Activated naive CD8-positive, alpha-beta T cell (primary cell): Measurements from ENCODE around the gene SPEG.

Experiments used
- H3K27ac Mint-ChIP-seq: one replicate; pipeline ENCODE4 v1.8.0; 2021; ENCODE audit warnings: mixed read lengths
- H3K27me3 Mint-ChIP-seq: one replicate; pipeline ENCODE4 v1.8.0; 2021; ENCODE audit warnings: mixed read lengths
- H3K36me3 Mint-ChIP-seq: one replicate; pipeline ENCODE4 v1.8.0; 2021; ENCODE audit warnings: mixed read lengths
- H3K4me1 Mint-ChIP-seq: one replicate; pipeline ENCODE4 v1.8.0; 2021; ENCODE audit warnings: low read depth, mixed read lengths
- H3K4me3 Mint-ChIP-seq: one replicate; pipeline ENCODE4 v1.8.0; 2021; ENCODE audit warnings: mild to moderate bottlenecking, mixed read lengths
- H3K9me3 Mint-ChIP-seq: one replicate; pipeline ENCODE4 v1.8.0; 2021; ENCODE audit warnings: low read depth, mixed read lengths

Gene SPEG

DNA sequence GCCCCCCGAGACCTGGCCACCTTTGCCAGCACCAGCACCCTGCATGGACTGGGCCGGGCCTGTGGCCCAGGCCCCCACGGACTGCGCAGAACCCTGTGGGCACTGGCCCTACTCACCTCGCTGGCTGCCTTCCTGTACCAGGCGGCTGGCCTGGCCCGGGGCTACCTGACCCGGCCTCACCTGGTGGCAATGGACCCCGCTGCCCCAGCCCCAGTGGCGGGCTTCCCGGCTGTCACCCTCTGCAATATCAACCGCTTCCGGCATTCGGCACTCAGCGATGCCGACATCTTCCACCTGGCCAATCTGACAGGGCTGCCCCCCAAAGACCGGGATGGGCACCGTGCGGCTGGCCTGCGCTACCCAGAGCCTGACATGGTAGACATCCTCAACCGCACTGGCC, 80.2 kb downstream of the SPEG start:
- Mint-ChIP-seq H3K27me3 (peaks cover 51% of the 10 kb centered on the region), H3K9me3 (no peaks in the 10 kb centered on the region), H3K4me1 (peaks cover 20% of the 10 kb centered on the region), H3K36me3 (no peaks in the 10 kb centered on the region), H3K4me3 (no peak overlapping the region), H3K27ac (no peak overlapping the region)

DNA sequence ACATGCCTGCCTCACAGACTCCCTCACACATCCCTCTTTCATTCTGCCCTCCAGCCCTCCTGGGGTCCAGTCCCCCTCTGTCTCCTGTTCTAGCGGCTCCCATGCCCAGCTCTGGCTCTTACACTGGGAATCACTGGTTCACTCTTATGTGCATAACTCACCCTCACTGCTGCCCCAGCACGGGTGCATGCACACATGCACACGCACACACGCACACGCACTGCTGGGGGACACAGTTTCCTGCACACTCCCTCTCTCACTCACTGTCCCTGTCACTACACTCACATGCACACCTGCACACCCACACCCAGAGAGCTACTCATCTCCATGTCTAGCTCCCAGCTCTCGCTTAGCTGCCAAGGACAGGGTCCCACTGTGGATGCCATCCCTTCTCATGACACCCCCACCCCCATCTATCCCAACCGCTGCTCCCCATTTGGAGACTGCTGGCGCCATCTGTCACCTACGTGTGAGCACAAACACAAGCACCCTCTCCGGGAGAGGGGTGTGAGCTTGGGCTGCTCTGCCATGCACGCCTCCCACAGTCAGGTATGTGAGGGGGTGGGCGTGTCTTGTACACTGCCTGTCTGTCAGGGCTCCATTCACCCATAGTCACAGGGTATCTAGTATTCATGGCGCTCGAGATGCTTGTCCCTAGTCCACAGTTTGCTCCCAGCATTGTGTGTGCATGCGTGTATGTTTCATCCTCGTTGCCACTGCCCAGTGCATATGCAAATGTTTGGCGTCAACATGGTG, 81.4 kb downstream of the SPEG start:
- H3K27ac Mint-ChIP-seq, result peak overlapping the region; percentile 14
- H3K27me3 Mint-ChIP-seq, result peaks cover 48% of the 10 kb centered on the region
- H3K4me1 Mint-ChIP-seq, result peaks cover 13% of the 10 kb centered on the region
- H3K36me3 Mint-ChIP-seq, result no peaks in the 10 kb centered on the region
- H3K9me3 Mint-ChIP-seq, result no peaks in the 10 kb centered on the region
- no peak overlapping the region for H3K4me3 Mint-ChIP-seq

DNA sequence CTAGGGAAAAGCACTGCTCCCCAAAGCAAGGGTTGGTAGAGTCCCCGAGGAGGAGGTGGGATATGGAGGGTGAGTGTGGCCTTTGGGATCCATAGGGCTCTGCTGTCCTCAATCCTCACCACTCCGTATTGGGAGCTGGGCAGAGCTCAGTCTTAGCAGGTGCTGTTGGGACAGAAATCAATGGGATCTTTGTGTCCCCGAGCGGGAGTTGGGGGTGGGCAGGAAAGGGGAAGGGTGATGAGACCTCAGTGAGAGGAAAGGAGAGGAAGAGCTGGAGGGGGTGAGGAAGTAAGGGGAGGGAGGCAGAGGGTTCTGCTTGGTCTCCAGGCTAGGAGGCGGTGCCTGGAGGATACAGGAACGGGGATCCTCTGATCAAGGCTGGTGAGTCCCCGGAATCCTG, 82.2 kb downstream of the SPEG start:
- peaks cover 53% of the 10 kb centered on the region for H3K27me3 Mint-ChIP-seq
- H3K27ac Mint-ChIP-seq, result no peak overlapping the region
- H3K36me3 Mint-ChIP-seq, result no peaks in the 10 kb centered on the region
- no peak overlapping the region for H3K4me3 Mint-ChIP-seq
- H3K9me3 Mint-ChIP-seq, result no peaks in the 10 kb centered on the region
- peaks cover 20% of the 10 kb centered on the region for H3K4me1 Mint-ChIP-seq

DNA sequence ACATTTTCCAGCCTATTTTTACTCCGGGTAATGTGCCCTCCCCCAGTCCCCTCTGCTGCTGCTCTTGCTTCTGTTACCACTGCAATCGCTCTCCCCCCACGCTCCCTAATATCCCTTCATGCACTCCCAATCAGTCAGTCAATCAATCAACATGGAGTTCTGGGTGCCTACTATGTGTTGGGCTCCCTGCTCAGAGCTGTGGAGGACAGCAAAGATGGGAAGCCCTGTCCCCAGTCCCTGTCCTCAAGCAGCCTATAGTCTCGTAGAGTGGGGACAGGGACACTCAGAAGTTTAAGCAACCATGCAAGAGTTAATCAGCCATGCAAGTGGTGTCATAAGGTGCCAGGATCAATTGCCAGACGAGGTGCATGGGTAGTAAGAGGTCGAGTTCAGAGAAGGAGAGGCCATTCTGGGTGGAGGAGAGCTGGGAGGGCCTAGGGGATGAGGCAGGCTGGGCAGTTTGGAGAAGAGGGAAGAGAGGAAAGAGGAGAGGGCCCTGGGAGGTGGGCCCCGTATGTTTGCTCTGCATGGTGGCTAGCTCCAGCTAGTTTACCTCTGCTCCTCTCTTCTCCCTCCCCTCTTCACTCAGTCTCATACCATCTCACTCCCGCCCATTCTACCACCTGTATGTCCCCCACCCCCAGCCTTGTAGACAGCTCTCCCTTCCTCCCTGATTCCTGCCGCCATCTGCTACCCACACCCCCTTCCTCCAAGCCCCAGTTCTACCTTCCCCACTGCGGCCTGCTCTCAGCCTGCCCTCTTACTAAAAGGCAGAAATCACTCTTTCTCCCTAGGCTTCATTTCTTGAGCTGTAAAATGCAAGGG, 83.5 kb downstream of the SPEG start:
- H3K36me3 Mint-ChIP-seq, result no peaks in the 10 kb centered on the region
- no peaks in the 10 kb centered on the region for H3K9me3 Mint-ChIP-seq
- no peak overlapping the region for H3K27ac Mint-ChIP-seq
- H3K4me1 Mint-ChIP-seq, result peaks cover 22% of the 10 kb centered on the region
- no peak overlapping the region for H3K4me3 Mint-ChIP-seq
- H3K27me3 Mint-ChIP-seq, result peaks cover 50% of the 10 kb centered on the region

DNA sequence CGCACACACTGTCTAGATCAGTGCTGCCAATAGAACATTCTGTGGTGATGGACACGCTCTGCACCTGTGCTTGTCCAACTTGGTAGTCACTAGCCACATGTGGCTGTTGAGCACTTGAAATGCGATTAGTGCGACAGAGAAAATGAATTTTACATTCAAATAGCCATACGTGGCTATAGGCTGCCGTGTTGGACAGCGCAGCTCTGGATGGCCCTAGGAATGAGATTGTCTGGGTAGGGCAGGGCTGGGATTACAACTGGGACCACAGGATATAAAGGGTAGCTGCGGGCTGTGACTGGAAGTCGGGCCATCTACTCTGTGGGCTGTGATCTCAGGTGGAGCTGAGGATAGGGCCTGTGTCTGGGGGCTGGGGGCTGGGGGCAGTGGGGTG, 84.9 kb downstream of the SPEG start:
- H3K27ac Mint-ChIP-seq, result no peak overlapping the region
- peaks cover 18% of the 10 kb centered on the region for H3K4me1 Mint-ChIP-seq
- no peaks in the 10 kb centered on the region for H3K36me3 Mint-ChIP-seq
- H3K9me3 Mint-ChIP-seq, result no peaks in the 10 kb centered on the region
- H3K4me3 Mint-ChIP-seq, result no peak overlapping the region
- peaks cover 52% of the 10 kb centered on the region for H3K27me3 Mint-ChIP-seq

DNA sequence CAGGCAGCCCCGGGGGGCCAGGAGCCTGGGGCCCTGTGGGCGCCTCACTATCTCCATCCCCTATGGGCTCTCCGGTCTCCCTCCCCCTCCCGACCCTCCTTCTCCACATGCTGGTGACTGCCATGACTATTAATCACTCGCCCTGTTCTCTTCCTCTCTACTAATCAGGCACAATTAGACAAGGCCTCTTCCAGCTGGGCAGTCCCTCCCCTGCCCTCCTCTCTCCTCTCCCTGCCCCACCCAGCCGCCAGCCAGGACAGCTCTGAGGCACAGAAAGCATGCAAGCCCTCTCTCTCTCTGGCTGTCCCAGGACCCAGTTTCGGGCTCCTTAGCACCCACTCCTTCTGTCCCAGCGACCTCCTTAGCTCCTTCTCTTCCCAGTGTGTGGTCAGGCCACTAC, 85.4 kb downstream of the SPEG start:
- Mint-ChIP-seq H3K4me1 (peaks cover 16% of the 10 kb centered on the region), H3K27ac (no peak overlapping the region), H3K36me3 (no peaks in the 10 kb centered on the region), H3K9me3 (no peaks in the 10 kb centered on the region), H3K27me3 (peaks cover 54% of the 10 kb centered on the region), H3K4me3 (no peak overlapping the region)

DNA sequence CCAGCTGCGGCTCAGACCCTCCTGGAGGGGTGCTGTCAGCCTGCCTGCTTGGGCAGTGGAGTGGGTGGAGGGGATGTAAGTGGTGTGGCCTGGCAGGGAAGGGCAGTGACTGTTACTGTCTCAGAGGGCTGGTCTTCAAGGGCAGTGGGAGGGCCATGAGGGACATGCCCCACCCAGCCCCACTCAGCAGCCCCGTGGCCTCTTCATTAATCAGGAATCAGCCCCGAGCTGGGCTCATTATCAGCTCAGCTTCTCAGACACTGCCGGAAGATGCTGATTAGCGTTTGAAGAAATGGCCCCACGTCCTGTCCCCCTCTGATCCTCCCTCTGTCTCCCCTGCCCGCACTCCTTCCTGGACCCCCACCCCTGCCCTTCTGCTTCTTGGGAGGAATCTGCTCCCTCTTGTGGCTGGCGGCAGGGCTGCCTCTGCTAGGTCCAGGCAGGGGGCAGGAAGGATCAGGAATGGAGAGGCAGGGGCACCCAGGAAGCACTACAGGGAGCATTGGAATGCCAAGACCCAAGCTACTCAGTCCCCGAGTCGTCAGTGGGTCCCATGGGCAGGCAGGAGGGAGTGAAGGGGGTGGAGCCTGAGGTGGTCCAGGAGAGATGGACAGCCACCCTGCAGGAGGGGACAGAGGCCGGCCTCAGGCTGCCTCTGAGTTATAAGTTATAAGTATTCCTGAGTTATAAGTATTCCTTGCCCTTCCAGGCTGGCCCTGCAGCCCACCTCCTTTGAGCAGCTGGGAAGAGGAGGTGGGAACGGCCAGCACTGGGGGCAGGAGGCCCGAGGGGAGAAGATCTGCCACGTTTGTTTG, 86.6 kb downstream of the SPEG start:
- Mint-ChIP-seq H3K36me3 (no peaks in the 10 kb centered on the region), H3K27me3 (peaks cover 55% of the 10 kb centered on the region), H3K27ac (no peak overlapping the region), H3K9me3 (no peaks in the 10 kb centered on the region), H3K4me3 (peak overlapping the region; percentile 73), H3K4me1 (peaks cover 16% of the 10 kb centered on the region)

DNA sequence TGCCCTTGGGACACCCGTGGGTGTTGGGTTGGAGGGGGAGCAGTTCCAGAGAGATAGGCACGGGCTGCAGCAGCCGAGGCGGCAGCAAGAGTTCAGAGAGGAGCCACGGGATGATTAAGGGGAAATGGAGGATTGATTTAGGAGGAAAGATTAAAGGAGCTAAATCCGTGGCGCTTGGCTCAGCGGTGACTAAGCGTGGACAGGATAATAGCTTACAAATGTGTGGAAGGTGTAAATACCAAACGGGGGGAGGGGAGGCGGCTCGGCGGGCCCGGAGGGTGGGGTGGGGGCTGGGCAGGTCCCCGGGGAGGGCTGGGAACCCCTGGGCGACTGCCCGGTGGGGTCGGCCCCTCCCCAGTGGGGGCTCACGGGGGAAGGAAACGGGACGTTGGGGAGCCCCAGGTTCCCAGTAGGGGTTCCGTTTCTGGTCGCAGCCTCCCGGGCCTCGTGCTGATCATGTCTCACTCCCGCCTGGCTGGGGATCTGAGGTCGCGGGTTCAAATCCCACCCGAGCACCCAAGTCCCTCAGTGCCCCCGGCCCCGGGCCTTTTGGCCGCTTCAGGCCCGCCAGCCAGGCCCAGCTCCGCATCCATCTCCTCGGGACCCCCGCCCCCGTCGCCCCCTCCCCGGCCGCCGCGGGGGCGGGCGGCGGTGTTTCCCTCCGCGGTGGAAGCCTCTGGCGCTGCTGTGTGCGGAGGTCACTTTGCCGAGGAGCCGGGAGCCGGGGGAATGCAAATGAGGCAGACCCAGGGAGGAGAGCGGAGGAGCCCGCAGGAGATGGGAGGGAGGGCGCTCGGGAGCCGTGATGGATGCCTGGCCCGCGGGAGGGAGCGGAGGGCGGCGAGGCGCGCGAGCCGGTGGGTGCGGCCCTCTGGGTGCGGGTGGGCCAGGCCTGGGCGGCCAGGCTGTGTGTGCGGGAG, 87.7 kb downstream of the SPEG start:
- peak overlapping the region; percentile 73 for H3K4me3 Mint-ChIP-seq

DNA sequence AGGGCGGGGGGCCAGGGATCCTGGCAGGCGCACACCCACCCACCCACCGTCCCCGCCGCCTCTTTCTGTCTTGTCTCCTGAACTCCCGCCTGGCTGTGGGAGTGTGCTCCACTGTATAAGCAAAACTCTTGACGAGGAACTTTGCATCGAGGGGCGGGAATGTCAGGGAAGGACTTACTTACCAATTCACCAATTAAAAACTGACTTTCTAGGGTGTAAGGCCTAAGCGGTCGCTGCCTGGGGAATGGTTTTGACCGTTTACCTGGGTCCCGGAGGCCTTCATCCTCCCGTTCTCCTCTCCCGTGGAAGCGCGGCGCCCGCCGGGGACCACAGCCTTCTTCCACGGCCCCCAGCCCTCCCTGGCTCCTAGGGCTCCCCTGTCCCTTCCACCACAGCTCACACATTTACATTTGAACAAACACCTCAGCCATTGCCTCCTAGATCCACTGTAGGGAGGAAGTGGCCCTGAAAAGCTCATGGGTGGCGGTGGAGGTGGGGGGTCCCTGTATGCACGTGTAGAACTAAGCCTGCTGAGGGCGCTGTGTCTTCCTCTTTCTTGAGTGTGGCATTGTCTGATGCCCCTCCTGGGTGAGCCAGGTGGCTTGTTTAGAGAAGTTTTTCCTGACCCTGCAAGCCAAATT, 88.5 kb downstream of the SPEG start:
- no peaks in the 10 kb centered on the region for H3K9me3 Mint-ChIP-seq
- peaks cover 56% of the 10 kb centered on the region for H3K27me3 Mint-ChIP-seq
- H3K27ac Mint-ChIP-seq, result no peak overlapping the region
- H3K4me1 Mint-ChIP-seq, result peaks cover 16% of the 10 kb centered on the region
- H3K4me3 Mint-ChIP-seq, result peak overlapping the region; percentile 58
- H3K36me3 Mint-ChIP-seq, result no peaks in the 10 kb centered on the region

More for the DNA sequence above, 87.7 kb downstream of the SPEG start:
- Mint-ChIP-seq H3K36me3 (no peaks in the 10 kb centered on the region), H3K27ac (no peak overlapping the region), H3K9me3 (no peaks in the 10 kb centered on the region), H3K4me1 (peaks cover 16% of the 10 kb centered on the region), H3K27me3 (peaks cover 58% of the 10 kb centered on the region)

DNA sequence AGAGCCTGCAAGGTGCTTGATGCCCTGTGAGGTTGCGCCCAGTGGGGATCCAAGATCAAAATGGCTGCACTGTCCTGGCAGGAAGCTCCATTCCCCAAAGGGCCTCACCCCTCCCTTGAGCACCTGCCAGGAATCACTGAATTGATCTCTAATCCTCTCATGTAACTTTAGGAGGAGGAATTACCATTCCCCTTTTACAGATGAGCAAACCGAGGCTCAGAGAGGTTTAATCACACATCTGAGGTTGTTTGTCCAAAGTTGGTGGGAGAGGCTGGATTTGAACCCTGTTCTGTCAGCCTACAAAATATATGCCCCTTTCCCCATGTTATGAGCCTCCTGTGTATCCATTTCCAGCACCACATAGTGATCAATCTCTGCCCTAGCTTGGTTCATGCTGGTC, 90.2 kb downstream of the SPEG start:
- Mint-ChIP-seq H3K36me3 (no peaks in the 10 kb centered on the region), H3K27ac (no peak overlapping the region), H3K4me1 (peaks cover 16% of the 10 kb centered on the region), H3K27me3 (peaks cover 62% of the 10 kb centered on the region), H3K4me3 (no peak overlapping the region), H3K9me3 (no peaks in the 10 kb centered on the region)

DNA sequence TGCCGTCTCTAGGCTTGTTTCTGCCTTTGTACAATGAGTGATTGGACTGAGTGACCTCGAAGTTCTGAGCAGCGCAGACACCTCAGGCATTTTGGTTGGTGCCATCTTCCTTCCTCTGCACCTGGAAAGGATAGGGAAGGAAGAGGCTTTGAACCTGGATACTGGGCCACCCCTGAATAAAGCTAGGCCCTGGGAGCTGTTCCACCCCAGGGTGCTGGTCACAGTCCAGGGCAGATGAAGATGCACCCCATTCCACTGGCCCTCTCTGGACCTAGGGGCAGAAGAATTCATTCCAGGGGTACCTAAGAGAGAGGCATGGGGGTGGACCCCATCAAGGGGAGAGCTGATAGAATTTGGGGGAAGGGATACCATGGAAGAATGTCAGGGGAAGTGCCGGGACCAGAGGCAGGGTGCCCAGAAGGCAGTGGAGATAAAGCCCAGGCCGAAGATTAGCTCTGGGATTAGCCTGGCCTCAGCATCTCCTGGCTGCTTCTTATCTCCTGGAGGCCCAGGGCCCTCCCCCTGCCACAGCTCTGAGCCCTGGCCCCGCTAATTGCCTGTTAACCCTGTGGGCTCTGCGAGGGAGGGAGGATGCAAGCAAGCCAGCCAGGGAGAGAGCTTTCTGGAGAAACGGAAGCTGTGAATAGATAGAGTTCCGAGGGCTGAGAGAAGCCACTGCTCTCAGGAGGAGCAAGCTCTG, 91.0 kb downstream of the SPEG start:
- no peak overlapping the region for H3K27ac Mint-ChIP-seq
- no peaks in the 10 kb centered on the region for H3K36me3 Mint-ChIP-seq
- H3K4me3 Mint-ChIP-seq, result no peak overlapping the region
- peaks cover 65% of the 10 kb centered on the region for H3K27me3 Mint-ChIP-seq
- peaks cover 16% of the 10 kb centered on the region for H3K4me1 Mint-ChIP-seq
- H3K9me3 Mint-ChIP-seq, result no peaks in the 10 kb centered on the region

DNA sequence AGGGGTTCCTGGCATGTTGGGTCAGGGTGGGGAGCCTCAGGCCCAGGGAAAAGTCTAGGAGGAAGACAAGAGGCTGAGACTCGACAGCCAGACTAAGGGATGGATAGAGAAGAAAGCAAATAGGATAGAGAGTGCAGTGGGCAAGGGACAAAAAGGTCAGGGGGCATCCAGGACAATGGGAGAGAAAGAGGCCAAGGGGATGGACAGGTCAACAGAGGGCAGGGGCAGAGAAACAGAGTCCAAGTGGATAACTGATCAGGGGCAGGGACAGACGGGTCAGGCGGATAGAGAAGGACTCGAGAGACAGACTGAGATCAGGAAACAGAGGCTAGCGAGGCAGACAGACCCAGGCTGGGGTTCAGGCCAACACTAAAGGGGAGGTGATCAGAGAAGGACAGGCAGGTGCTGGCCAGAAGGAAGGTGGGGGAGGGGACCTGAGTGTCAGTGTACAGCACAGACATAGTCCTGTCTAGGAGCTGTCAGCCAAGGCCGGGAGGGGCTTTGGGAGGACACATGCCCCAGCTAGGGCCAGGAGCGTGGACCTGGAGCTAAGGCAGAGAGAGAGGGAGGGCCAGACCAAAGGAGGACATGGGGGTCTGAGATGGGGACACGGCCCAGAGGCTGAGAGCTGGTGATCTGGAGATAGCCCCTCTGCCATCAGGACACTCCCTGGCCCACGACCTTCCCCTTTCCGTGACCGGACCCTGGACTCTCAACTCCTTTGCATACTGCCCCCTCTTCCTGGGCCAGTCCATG, 91.9 kb downstream of the SPEG start:
- Mint-ChIP-seq H3K36me3 (no peaks in the 10 kb centered on the region), H3K27me3 (peaks cover 67% of the 10 kb centered on the region), H3K9me3 (no peaks in the 10 kb centered on the region), H3K4me3 (no peak overlapping the region), H3K27ac (no peak overlapping the region), H3K4me1 (peaks cover 13% of the 10 kb centered on the region)

DNA sequence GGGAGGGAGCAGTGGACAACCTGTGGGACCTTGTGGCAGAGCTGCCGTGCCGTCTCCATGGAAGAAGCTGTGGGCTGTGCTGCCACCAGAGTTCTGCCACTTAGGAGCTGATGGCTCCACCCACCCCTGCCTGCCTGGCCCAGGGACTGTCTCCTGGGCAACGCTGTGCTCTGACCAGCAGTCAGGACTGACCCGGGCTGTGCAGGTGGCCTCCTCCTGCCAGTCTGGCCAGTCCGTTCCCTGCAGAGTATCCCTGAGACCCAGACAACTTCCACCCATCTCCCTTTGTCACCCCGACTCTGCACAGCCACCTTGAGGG, 92.4 kb downstream of the SPEG start:
- Mint-ChIP-seq H3K27ac (no peak overlapping the region), H3K4me1 (peaks cover 8% of the 10 kb centered on the region), H3K36me3 (no peaks in the 10 kb centered on the region), H3K9me3 (no peaks in the 10 kb centered on the region), H3K4me3 (no peak overlapping the region), H3K27me3 (peaks cover 62% of the 10 kb centered on the region)
